Mesodermal cell (in vitro differentiated cells): ENCODE results near the gene PHYKPL.
"Not testable (repeated sequence)": the region's sequence is repeated elsewhere in the genome, so short reads cannot be mapped to it uniquely, and the experiment has no call there.

Source experiments
- H3K27ac ChIP-seq: 2 replicates; pipeline ENCODE4 v1.7.0; 2013; ENCODE audit warnings: mild to moderate bottlenecking, low read depth, low read length, moderate library complexity; ENCODE audit not compliant: severe bottlenecking
- H3K36me3 ChIP-seq: 2 replicates; pipeline ENCODE4 v1.7.1; 2013; ENCODE audit warnings: mild to moderate bottlenecking, low read length, moderate library complexity; ENCODE audit not compliant: control insufficient read depth, insufficient read depth
- H3K4me1 ChIP-seq: one replicate; pipeline ENCODE4 v1.7.1; 2013; ENCODE audit warnings: mild to moderate bottlenecking, low read length; ENCODE audit not compliant: insufficient read depth, control insufficient read depth, poor library complexity, severe bottlenecking
- H3K4me3 ChIP-seq: 2 replicates; pipeline ENCODE4 v1.7.0; 2013; ENCODE audit warnings: low read length, control low read depth, mild to moderate bottlenecking; ENCODE audit not compliant: insufficient read depth, poor library complexity, severe bottlenecking; ENCODE audit errors: extremely low read depth
- H3K9me3 ChIP-seq: 2 replicates; pipeline ENCODE4 v1.7.1; 2013; ENCODE audit warnings: mild to moderate bottlenecking, low read length, moderate library complexity; ENCODE audit not compliant: control insufficient read depth
- WGBS, 2 experiments: methylation state at CpG; one replicate each; pipeline ENCODE4 v1.1.5; 2013; ENCODE audit warnings: missing lambda C conversion rate in 2 of 2; ENCODE audit not compliant: insufficient coverage in 2 of 2; 5-methylcytosine and 5-hydroxymethylcytosine counted together

Gene PHYKPL

GRCh38 chr5:178232920-178233429 is 373 bp upstream of the PHYKPL start:
- H3K9me3 ChIP-seq, result peaks cover 4% of the 10 kb centered on the region
- peaks cover 10% of the 10 kb centered on the region for H3K4me1 ChIP-seq
- H3K27ac ChIP-seq, result peak overlapping the region; percentile 87
- peak overlapping the region; percentile 78 for H3K4me3 ChIP-seq
- WGBS, 2 experiments, result 72 to 76% methylated on average over 8 to 11 of the region's 11 CpGs
- peaks cover 35% of the 10 kb centered on the region for H3K36me3 ChIP-seq

DNA sequence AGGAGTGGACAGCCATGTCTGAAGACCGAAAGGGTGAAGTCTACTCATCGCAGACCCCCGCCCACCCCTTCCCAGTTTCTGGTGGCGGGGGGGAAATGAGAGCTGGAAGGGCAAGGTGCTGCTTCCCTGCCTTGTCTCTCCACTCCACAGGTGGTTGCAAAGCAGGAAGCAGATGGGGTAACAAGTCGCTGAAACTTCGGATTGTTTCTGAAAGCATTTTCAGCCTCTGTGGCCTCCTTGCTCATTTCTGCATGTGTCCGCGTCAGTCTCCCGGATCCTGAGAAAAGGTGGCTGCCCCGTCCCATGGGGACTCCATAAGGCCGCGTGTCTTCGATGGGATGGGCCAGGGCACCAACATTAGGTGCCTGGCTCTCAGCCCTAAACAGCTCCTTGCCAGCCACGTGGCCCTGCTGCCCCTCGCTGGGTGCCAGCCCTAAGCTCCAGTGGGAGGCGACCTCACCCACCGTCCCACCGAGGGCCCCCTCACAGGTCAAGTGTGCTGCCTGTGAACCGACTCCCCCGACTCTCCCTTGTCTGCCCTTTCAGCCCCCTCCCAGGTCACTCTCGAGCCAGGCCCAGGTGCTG is 971 bp downstream of the PHYKPL start:
- peaks cover 11% of the 10 kb centered on the region for H3K9me3 ChIP-seq
- 41 to 44% methylated on average over 19 to 21 of the region's 21 CpGs for WGBS, 2 experiments
- peaks cover 49% of the 10 kb centered on the region for H3K36me3 ChIP-seq
- H3K4me1 ChIP-seq, result peaks cover 10% of the 10 kb centered on the region
- peak overlapping the region; percentile 87 for H3K27ac ChIP-seq
- H3K4me3 ChIP-seq, result peak overlapping the region; percentile 78

DNA sequence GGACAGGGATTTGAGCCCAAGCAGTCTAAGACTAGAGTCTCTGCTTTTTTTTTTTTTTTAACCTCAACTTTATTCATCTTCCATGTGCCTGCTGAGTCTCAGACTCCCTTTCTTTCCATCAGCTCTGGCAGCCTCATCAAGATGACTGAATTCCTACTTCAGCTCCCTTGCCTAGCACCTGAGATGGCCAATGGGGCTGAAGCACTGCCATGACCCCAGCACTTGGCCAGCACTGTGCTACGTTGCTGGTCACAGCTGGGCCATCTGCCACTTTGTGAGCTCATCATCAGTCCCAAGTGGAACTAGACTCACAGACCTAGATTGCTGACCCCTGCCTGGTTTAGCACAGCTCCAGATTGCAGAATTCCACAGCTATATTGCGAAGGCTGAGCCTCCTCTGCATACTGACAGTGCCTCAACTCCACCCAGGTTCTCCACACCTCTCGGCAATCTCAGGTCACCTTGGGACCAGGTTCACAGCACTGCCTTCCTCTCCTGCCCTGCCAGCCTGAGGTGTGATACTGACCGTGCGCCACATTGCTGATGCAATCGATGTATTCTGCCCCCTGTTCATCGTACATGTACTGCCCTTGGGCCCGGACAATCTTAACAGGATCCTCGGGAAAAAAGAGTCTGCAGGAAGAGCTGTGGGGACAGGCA is 1.6 kb downstream of the PHYKPL start:
- Histone ChIP-seq H3K4me1 (peaks cover 10% of the 10 kb centered on the region), H3K36me3 (peaks cover 54% of the 10 kb centered on the region), H3K27ac (no peak overlapping the region), H3K9me3 (peaks cover 11% of the 10 kb centered on the region), H3K4me3 (peak overlapping the region; percentile 78)
- WGBS, 2 experiments, result 97 to 98% methylated on average over 5 to 9 of the region's 9 CpGs

DNA sequence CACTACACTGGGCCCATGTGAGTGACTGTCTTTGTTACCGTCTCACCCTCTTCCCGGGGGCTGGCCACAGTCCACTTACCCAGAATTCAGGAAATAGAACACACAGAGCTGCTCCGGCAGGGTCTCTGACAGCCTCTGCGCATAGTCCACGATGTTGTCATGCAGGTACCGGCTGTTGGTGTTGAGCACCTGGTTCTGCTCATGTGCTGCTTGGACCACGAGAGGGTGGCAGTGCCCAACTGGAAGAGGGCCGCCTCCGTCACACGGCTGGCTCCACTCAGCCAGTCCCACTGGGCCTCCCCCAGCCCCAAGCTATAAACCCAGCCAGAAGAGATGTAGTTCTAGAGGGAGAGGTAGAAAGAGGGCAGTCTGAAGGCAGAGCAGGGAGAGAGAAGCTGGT is 2.7 kb downstream of the PHYKPL start:
- peaks cover 10% of the 10 kb centered on the region for H3K4me1 ChIP-seq
- H3K27ac ChIP-seq, result no peak overlapping the region
- WGBS, 2 experiments, result 98% methylated on average over 7 to 9 of the region's 10 CpGs
- H3K4me3 ChIP-seq, result no peak overlapping the region
- H3K9me3 ChIP-seq, result peaks cover 11% of the 10 kb centered on the region
- peaks cover 64% of the 10 kb centered on the region for H3K36me3 ChIP-seq

DNA sequence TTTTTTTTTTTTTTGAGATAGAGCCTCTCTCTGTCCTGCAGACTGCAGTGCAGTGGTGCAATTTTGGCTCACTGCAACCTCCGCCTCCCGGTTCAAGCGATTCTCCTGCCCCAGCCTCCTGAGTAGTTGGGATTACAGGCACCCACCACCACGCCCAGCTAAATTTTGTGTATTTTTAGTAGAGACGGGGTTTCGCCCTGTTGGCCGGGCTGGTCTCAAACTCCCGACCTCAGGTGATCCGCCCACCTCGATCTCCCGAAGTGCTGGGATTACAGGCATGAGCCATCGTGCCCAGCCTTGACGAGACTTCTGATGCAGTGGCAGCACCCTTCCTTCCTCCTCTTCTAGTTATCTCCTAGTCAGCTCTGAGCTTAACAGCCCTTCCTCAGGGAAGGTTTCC is 3.5 kb downstream of the PHYKPL start:
- H3K4me1 ChIP-seq, result peaks cover 10% of the 10 kb centered on the region
- WGBS, 2 experiments, result 95 to 99% methylated on average over 8 to 9 of the region's 13 CpGs
- H3K9me3 ChIP-seq, result peaks cover 11% of the 10 kb centered on the region
- not testable (repeated sequence) for H3K27ac ChIP-seq, H3K4me3 ChIP-seq
- peaks cover 72% of the 10 kb centered on the region for H3K36me3 ChIP-seq

DNA sequence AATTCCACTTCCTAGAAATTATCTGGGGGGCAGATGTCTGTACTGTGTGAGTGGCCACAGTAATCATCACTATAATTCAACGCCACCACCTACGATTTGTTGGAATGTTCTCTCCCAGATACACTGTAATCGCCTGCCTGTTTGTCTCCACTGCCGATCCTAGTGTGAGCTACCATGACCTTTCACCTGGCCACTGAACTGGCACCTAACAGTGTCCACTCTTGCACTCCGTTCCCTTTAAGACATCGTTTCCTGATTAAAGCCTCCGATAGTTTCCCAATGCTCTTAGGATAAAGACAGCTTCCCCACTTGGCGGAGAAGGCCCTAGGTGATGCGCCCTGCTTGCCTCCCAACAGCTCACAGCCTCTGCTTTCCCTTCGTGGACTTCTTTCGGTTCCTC is 4.0 kb downstream of the PHYKPL start:
- H3K9me3 ChIP-seq, result peaks cover 11% of the 10 kb centered on the region
- WGBS, 2 experiments, result 92 to 98% methylated on average over 11 of the region's 11 CpGs
- no peak overlapping the region for H3K4me3 ChIP-seq
- peaks cover 76% of the 10 kb centered on the region for H3K36me3 ChIP-seq
- no peak overlapping the region for H3K27ac ChIP-seq
- peaks cover 10% of the 10 kb centered on the region for H3K4me1 ChIP-seq

DNA sequence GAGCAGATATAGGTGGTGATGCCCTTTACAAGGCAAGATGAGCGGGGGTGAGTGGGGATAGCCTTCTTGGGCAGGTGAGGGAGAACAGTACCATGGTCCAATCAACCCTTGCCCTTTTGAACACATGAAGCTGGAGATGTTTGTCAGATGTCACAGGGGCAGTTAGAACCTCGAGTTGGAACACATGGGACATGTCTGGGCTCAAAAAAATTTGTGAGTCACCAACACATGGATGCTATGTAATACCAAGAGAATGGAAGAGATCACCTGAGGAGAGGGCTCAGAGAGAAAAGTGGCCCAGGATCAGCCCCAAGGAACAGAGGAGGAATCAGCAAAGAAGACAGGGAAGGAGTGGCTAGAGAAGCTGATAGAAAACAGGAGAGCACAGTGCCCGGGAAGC is 4.7 kb downstream of the PHYKPL start:
- Histone ChIP-seq H3K4me1 (peaks cover 10% of the 10 kb centered on the region), H3K27ac (no peak overlapping the region), H3K9me3 (peaks cover 11% of the 10 kb centered on the region), H3K4me3 (no peak overlapping the region), H3K36me3 (peaks cover 81% of the 10 kb centered on the region)
- WGBS, 2 experiments, result 96 to 100% methylated on average over 2 to 3 of the region's 3 CpGs

DNA sequence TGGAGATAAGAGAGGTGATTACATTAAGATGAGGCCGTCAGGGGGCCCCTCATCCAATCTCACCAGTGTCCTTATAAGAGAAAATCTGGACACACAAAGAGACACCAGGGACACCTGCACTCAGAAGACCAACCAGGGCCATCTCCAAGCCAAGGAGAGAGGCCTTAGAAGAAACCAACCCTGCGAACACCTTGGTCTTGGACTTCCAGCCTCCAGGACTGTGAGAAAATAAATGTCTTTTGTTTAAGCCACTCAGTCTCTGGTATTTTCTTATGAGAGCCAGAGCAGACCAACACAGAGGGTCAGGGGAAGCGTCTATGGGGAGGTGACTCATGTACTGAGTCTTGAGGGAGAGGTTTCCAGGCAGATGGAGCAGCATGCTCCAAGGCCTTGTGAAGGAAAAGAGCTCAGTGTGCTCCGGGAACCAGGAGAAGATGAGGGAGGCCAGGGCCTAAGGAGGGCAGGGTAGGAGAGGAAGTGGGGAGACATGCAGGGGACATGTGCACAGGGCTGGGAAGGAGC is 5.4 kb downstream of the PHYKPL start:
- WGBS, 2 experiments, result 80 to 83% methylated on average over 4 of the region's 4 CpGs
- H3K36me3 ChIP-seq, result peaks cover 85% of the 10 kb centered on the region

DNA sequence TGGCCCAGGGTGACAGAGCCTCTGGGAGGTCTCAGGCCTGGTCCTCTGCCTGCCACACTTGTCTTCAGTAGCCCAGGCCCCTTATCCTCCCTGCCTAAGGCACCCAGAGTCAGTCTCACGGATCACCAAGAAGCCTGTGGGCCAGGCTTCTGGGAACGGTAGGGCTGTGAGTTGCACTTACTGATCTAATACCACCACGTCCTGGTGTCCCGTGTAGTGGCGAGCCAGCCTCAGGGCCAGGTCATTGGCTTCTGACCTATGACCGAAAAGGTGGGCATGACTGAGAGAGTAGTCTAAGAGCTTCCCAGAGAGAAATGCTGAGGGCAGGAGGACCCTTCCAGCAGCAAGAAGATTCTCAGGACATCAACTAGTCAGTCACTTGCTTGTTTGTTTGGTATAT is 7.4 kb downstream of the PHYKPL start:
- H3K36me3 ChIP-seq, result peaks cover 91% of the 10 kb centered on the region
- peaks cover 11% of the 10 kb centered on the region for H3K9me3 ChIP-seq
- no peak overlapping the region for H3K27ac ChIP-seq
- H3K4me3 ChIP-seq, result no peak overlapping the region
- 97 to 98% methylated on average over 6 of the region's 6 CpGs for WGBS, 2 experiments
- H3K4me1 ChIP-seq, result no peaks in the 10 kb centered on the region

More for the DNA sequence above, 5.4 kb downstream of the PHYKPL start:
- Histone ChIP-seq H3K9me3 (peaks cover 11% of the 10 kb centered on the region), H3K27ac (no peak overlapping the region), H3K4me3 (no peak overlapping the region), H3K4me1 (peaks cover 10% of the 10 kb centered on the region)

DNA sequence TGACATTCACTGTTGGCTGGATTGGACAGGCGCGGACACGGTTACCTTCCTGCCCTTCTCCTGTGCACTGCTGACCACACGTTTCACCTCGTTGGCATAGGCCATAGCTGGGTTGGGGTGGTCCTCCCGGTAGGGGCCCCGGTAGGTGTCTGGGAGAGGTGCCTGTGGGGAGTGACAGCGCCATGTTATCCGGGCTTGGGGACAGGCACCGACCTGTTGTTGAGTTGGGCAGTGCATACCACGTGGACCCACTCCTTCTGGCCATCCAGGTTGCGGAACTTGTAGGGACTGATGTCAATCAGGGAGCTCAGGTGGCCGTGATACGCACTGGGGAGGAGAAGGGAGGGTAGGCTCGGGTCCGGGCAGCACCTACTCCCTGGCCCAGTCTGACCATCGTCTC is 8.2 kb downstream of the PHYKPL start:
- peaks cover 89% of the 10 kb centered on the region for H3K36me3 ChIP-seq
- no peaks in the 10 kb centered on the region for H3K4me1 ChIP-seq
- H3K4me3 ChIP-seq, result no peak overlapping the region
- H3K27ac ChIP-seq, result no peak overlapping the region
- H3K9me3 ChIP-seq, result peaks cover 11% of the 10 kb centered on the region
- 92 to 98% methylated on average over 10 to 13 of the region's 17 CpGs for WGBS, 2 experiments

DNA sequence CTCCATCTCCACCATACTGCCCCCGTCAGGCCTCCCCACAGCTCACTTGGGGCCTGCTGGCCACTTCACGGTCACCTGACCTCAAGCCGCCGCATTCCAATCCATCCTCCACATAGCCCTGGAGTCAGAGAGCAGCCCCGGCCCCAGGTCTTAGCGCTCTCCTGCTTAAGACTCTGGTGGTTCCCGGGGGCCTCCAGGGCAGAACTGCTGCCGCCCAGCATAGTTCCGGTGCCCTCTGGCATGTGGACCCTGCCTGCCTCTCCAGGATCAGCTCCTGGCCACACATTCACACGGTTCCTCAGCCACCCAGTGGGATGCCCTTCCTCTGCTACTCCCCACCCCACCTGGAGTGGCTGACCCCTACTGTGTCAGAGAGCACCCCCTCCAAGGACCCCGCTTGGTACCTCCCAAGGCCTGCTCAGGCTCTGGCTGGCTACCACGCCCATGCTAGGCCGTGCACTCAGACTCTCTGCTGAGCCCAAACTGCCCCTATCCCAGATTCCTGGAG is 8.7 kb downstream of the PHYKPL start:
- H3K9me3 ChIP-seq, result peaks cover 11% of the 10 kb centered on the region
- WGBS, 2 experiments, result 66 to 78% methylated on average over 5 to 10 of the region's 13 CpGs
- H3K4me1 ChIP-seq, result no peaks in the 10 kb centered on the region
- no peak overlapping the region for H3K4me3 ChIP-seq
- peaks cover 88% of the 10 kb centered on the region for H3K36me3 ChIP-seq
- H3K27ac ChIP-seq, result no peak overlapping the region
